Nephron (organoid): ENCODE data around the gene DEK.

Experiments
- H3K27ac Mint-ChIP-seq, 3 experiments: 2 replicates each; pipeline ENCODE4 v1.8.0; 2020; ENCODE audit warnings: mixed read lengths in 3 of 3, mild to moderate bottlenecking in 2 of 3, moderate library complexity in 1 of 3
- H3K27me3 Mint-ChIP-seq: 2 replicates; pipeline ENCODE4 v1.8.0; 2021; ENCODE audit warnings: low read depth, mild to moderate bottlenecking, moderate library complexity, mixed read lengths
- H3K36me3 Mint-ChIP-seq: 2 replicates; pipeline ENCODE4 v1.8.0; 2020; ENCODE audit warnings: low read depth, mixed read lengths
- H3K4me1 Mint-ChIP-seq: 2 replicates; pipeline ENCODE4 v1.8.0; 2020; ENCODE audit warnings: mixed read lengths
- H3K4me3 Mint-ChIP-seq, 3 experiments: 2 replicates each; pipeline ENCODE4 v1.8.0; 2020; ENCODE audit warnings: mild to moderate bottlenecking in 3 of 3, mixed read lengths in 3 of 3, moderate library complexity in 2 of 3
- H3K9me3 Mint-ChIP-seq: 2 replicates; pipeline ENCODE4 v1.8.0; 2020; ENCODE audit warnings: mixed read lengths
- CTCF ChIP-seq, 3 experiments: fragments of 200-600 bp; sonication (generic); IDR thresholded peaks; one replicate each; pipeline ENCODE4 v1.5.0; 2021; ENCODE audit warnings: antibody characterized with exemption in 3 of 3; ENCODE audit not compliant: unreplicated experiment in 3 of 3

Gene DEK

GRCh38 chr6:18302561-18303439, 38.5 kb upstream of the DEK start:
- H3K9me3 Mint-ChIP-seq, result no peaks in the 10 kb centered on the region
- H3K36me3 Mint-ChIP-seq, result no peaks in the 10 kb centered on the region
- TF ChIP-seq CTCF (IDR thresholded peaks at IDR 0.05; ENCODE audit: unreplicated experiment in 3 of 3), result no peak
- H3K4me1 Mint-ChIP-seq, result peaks cover 8% of the 10 kb centered on the region
- no peak overlapping the region for H3K27ac Mint-ChIP-seq
- H3K4me3 Mint-ChIP-seq, result no peak overlapping the region
- peaks cover 1% of the 10 kb centered on the region for H3K27me3 Mint-ChIP-seq

- Mint-ChIP-seq H3K27me3 (peaks cover 4% of the 10 kb centered on the region), H3K36me3 (no peaks in the 10 kb centered on the region), H3K27ac (no peak overlapping the region), H3K4me3 (no peak overlapping the region), H3K9me3 (no peaks in the 10 kb centered on the region), H3K4me1 (peaks cover 14% of the 10 kb centered on the region)
- TF ChIP-seq CTCF (IDR thresholded peaks at IDR 0.05; ENCODE audit: unreplicated experiment in 3 of 3), result no peak
These were observed 29.0 kb upstream of the DEK start for GRCh38 chr6:18293076-18293904.

GRCh38 chr6:18289283-18289682, 25.0 kb upstream of the DEK start:
- H3K27me3 Mint-ChIP-seq, result peaks cover 4% of the 10 kb centered on the region
- H3K4me1 Mint-ChIP-seq, result peaks cover 14% of the 10 kb centered on the region
- no peak overlapping the region for H3K27ac Mint-ChIP-seq
- TF ChIP-seq CTCF (IDR thresholded peaks at IDR 0.05; ENCODE audit: unreplicated experiment in 3 of 3), result no peak
- H3K4me3 Mint-ChIP-seq, result no peak overlapping the region
- H3K9me3 Mint-ChIP-seq, result no peaks in the 10 kb centered on the region
- no peaks in the 10 kb centered on the region for H3K36me3 Mint-ChIP-seq

- H3K9me3 Mint-ChIP-seq, result no peaks in the 10 kb centered on the region
- H3K4me3 Mint-ChIP-seq, result no peak overlapping the region
- TF ChIP-seq CTCF (IDR thresholded peaks at IDR 0.05; ENCODE audit: unreplicated experiment in 3 of 3), result no peak
- peaks cover 14% of the 10 kb centered on the region for H3K4me1 Mint-ChIP-seq
- peaks cover 12% of the 10 kb centered on the region for H3K27me3 Mint-ChIP-seq
- no peaks in the 10 kb centered on the region for H3K36me3 Mint-ChIP-seq
- no peak overlapping the region for H3K27ac Mint-ChIP-seq
These were observed 19.9 kb upstream of the DEK start for GRCh38 chr6:18284261-18284660.

GRCh38 chr6:18281564-18281963, 17.2 kb upstream of the DEK start:
- Mint-ChIP-seq H3K27ac (no peak overlapping the region), H3K4me1 (peaks cover 14% of the 10 kb centered on the region), H3K27me3 (peaks cover 33% of the 10 kb centered on the region), H3K36me3 (no peaks in the 10 kb centered on the region), H3K4me3 (peak overlapping the region in 1 of 3 experiments; percentile 12), H3K9me3 (no peaks in the 10 kb centered on the region)
- TF ChIP-seq CTCF (IDR thresholded peaks at IDR 0.05; ENCODE audit: unreplicated experiment in 3 of 3), result no peak
